GM23338 (cell line): Measurements from ENCODE around the gene SIDT1. TPM values are rescaled to one million over a fixed set of nuclear protein-coding genes. Genes with fewer than 3 reads are reported as not detected.

ENCODE experiments used
- ATAC-seq: fragments of 200-7000 bp; cut with Tn5 transposase; 3 replicates; pipeline ENCODE4 v1.9.1; 2020
- DNase-seq: peaks from one replicate; pipeline ENCODE4 v3.0.0-alpha.2; 2015; ENCODE audit warnings: low spot score
- H2AFZ ChIP-seq: fragments of 200-600 bp; sonication (generic); 2 replicates; pipeline ENCODE4 v1.8.0; 2016; ENCODE audit warnings: antibody characterized with exemption, mild to moderate bottlenecking, moderate library complexity
- H3F3A ChIP-seq: fragments of 200-600 bp; sonication (generic); replicated peaks from 2 replicates; pipeline ENCODE4 v1.8.0; 2017; ENCODE audit warnings: antibody characterized with exemption, mixed run types, low read depth
- H3K27ac ChIP-seq: fragments of 200-600 bp; sonication (generic); 2 replicates; pipeline ENCODE4 v1.6.1; 2016; ENCODE audit warnings: low read depth
- H3K27me3 ChIP-seq: fragments of 200-600 bp; sonication (generic); 2 replicates; pipeline ENCODE4 v1.8.0; 2016; ENCODE audit warnings: mild to moderate bottlenecking, mixed run types, moderate library complexity; ENCODE audit not compliant: insufficient read depth
- H3K36me3 ChIP-seq: fragments of 200-600 bp; sonication (generic); 2 replicates; pipeline ENCODE4 v1.8.0; 2016; ENCODE audit warnings: mild to moderate bottlenecking; ENCODE audit not compliant: insufficient read depth
- H3K4me1 ChIP-seq: fragments of 200-600 bp; sonication (generic); 2 replicates; pipeline ENCODE4 v1.8.0; 2016; ENCODE audit warnings: mild to moderate bottlenecking, moderate library complexity; ENCODE audit not compliant: insufficient read depth
- H3K4me2 ChIP-seq: fragments of 200-600 bp; sonication (generic); 2 replicates; pipeline ENCODE4 v1.7.1; 2017; ENCODE audit warnings: mixed run types
- H3K4me3 ChIP-seq: fragments of 200-600 bp; sonication (generic); 2 replicates; pipeline ENCODE4 v1.6.1; 2016; ENCODE audit warnings: mixed run types
- H3K79me2 ChIP-seq: fragments of 200-600 bp; sonication (generic); replicated peaks from 2 replicates; pipeline ENCODE4 v1.8.0; 2017; ENCODE audit warnings: mild to moderate bottlenecking; ENCODE audit not compliant: insufficient read depth
- H3K9me2 ChIP-seq: fragments of 200-600 bp; sonication (generic); 2 replicates; pipeline ENCODE4 v1.8.0; 2017; ENCODE audit not compliant: insufficient read depth
- H4K20me1 ChIP-seq: fragments of 200-600 bp; sonication (generic); replicated peaks from 2 replicates; pipeline ENCODE4 v1.8.0; 2017; ENCODE audit warnings: mild to moderate bottlenecking; ENCODE audit not compliant: insufficient read depth
- H3K27ac Mint-ChIP-seq: 2 replicates; pipeline ENCODE4 v1.8.0; 2020; ENCODE audit warnings: inconsistent platforms, mild to moderate bottlenecking, moderate library complexity, mixed read lengths
- H3K27me3 Mint-ChIP-seq: 3 replicates; pipeline ENCODE4 v1.8.0; 2022; ENCODE audit warnings: low read depth, mild to moderate bottlenecking, moderate library complexity, mixed read lengths, inconsistent platforms; ENCODE audit not compliant: insufficient read depth, poor library complexity
- H3K36me3 Mint-ChIP-seq: 3 replicates; pipeline ENCODE4 v1.8.0; 2021; ENCODE audit warnings: low read depth, mild to moderate bottlenecking, inconsistent platforms, moderate library complexity, mixed read lengths
- H3K4me1 Mint-ChIP-seq: 3 replicates; pipeline ENCODE4 v1.8.0; 2020; ENCODE audit warnings: mild to moderate bottlenecking, inconsistent platforms, mixed read lengths
- H3K4me3 Mint-ChIP-seq: 3 replicates; pipeline ENCODE4 v1.8.0; 2021; ENCODE audit warnings: moderate library complexity, mild to moderate bottlenecking, inconsistent platforms, mixed read lengths
- H3K9me3 Mint-ChIP-seq: 3 replicates; pipeline ENCODE4 v1.8.0; 2020; ENCODE audit warnings: moderate library complexity, mild to moderate bottlenecking, inconsistent platforms, mixed read lengths
- CREB1 ChIP-seq: fragments of 250-450 bp; sonication (Bioruptor Pico); IDR thresholded peaks from 2 replicates; pipeline ENCODE4 v1.5.0; 2020; ENCODE audit warnings: low read depth, mild to moderate bottlenecking, moderate library complexity
- EZH2 ChIP-seq: fragments of 200-600 bp; sonication (generic); IDR thresholded peaks from one replicate; pipeline ENCODE4 v1.8.0; 2017; ENCODE audit warnings: antibody characterized with exemption, mild to moderate bottlenecking, low read depth; ENCODE audit not compliant: unreplicated experiment
- EZH2phosphoT487 ChIP-seq: fragments of 200-600 bp; sonication (generic); IDR thresholded peaks from one replicate; pipeline ENCODE4 v1.8.1; 2018; ENCODE audit warnings: antibody characterized with exemption; ENCODE audit not compliant: unreplicated experiment
- NANOG ChIP-seq: IDR thresholded peaks from 2 replicates; pipeline ENCODE4 v1.6.1; 2016; ENCODE audit warnings: antibody characterized with exemption, borderline replicate concordance
- POLR2AphosphoS5 ChIP-seq: IDR thresholded peaks from 2 replicates; pipeline ENCODE4 v1.6.1; 2016; ENCODE audit warnings: antibody characterized with exemption, low read depth
- STAT1 ChIP-seq: IDR thresholded peaks from one replicate; pipeline ENCODE4 v1.6.1; 2016; ENCODE audit warnings: antibody characterized with exemption; ENCODE audit not compliant: unreplicated experiment
- ZNF114 ChIP-seq: fragments of 250-450 bp; sonication (Bioruptor Pico); IDR thresholded peaks from 2 replicates; pipeline ENCODE4 v1.5.0; 2020; ENCODE audit warnings: mild to moderate bottlenecking, moderate library complexity
- ZNF331 ChIP-seq: fragments of 250-450 bp; sonication (Bioruptor Pico); IDR thresholded peaks from 2 replicates; pipeline ENCODE4 v1.5.0; 2020; ENCODE audit warnings: low read depth, mild to moderate bottlenecking, moderate library complexity
- polyA plus RNA-seq: library from polyadenylated mRNA; unstranded; fragments of >200 nt; fragmentation: Nextera tagmentation; extraction: Ambion mirVana; gene quantifications from 2 replicates; pipeline ENCODE4 v1.2.1, GENCODE V29; 2016
- total RNA-seq: library from RNA; depleted of rRNA; stranded (reverse); fragments of >200 nt; shearing (Covaris generic); gene quantifications from 2 replicates; pipeline ENCODE4 v1.2.3, GENCODE V29; 2014
- TF ChIP-seq, protein P1 (sequence below): IDR thresholded peaks from one replicate; pipeline ENCODE4 v1.6.1; 2018; ENCODE audit warnings: antibody characterized with exemption; ENCODE audit not compliant: unreplicated experiment
- TF ChIP-seq, protein P2 (sequence below): IDR thresholded peaks from 2 replicates; pipeline ENCODE4 v1.6.1; 2016; ENCODE audit warnings: antibody characterized with exemption

Gene SIDT1
- total and polyA plus RNA-seq, 2 experiments from 2014 or later, result 0.10 TPM; not detected in 1

DNA sequence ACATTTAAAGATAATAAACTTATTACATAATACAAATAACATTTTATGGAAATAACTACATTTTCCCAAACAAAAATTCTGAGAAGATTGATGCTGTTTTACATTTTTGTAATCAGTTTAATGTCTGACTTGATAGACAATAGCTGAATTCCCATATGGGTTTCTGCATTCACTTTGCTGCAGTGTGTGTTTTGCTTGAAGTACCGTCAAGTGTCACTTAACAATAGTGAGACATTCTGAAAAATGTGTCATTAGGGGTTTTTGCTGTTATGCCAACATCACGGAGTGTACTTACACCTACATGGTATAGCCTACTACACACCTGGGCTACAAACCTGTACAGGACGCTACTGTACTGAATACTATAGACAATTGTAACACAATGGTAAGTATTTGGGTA, 106.6 kb downstream of the SIDT1 start:
- no peaks in the 10 kb centered on the region for H3K36me3 ChIP-seq
- H2AFZ ChIP-seq, result no peak overlapping the region
- Mint-ChIP-seq H3K4me1 (no peaks in the 10 kb centered on the region), H3K27ac (no peak overlapping the region), H3K36me3 (peaks cover 4% of the 10 kb centered on the region; the same call in 2 of the 3 replicates), H3K9me3 (peaks cover 6% of the 10 kb centered on the region; the same call in 2 of the 3 replicates), H3K27me3 (no peaks in the 10 kb centered on the region), H3K4me3 (no peak overlapping the region)
- H3K79me2 ChIP-seq, result no peaks in the 10 kb centered on the region
- no peak overlapping the region for H3K27ac ChIP-seq
- DNase-seq, result no peak
- no peaks in the 10 kb centered on the region for H3K9me2 ChIP-seq
- ATAC-seq, result no peak
- no peaks in the 10 kb centered on the region for H3F3A ChIP-seq
- no peaks in the 10 kb centered on the region for H3K27me3 ChIP-seq
- no peak overlapping the region for H3K4me2 ChIP-seq
- H4K20me1 ChIP-seq, result no peaks in the 10 kb centered on the region
- no peaks in the 10 kb centered on the region for H3K4me1 ChIP-seq
- TF ChIP-seq STAT1, result no peak
- TF ChIP-seq EZH2phosphoT487, result no peak
- TF ChIP-seq, protein P1, sequence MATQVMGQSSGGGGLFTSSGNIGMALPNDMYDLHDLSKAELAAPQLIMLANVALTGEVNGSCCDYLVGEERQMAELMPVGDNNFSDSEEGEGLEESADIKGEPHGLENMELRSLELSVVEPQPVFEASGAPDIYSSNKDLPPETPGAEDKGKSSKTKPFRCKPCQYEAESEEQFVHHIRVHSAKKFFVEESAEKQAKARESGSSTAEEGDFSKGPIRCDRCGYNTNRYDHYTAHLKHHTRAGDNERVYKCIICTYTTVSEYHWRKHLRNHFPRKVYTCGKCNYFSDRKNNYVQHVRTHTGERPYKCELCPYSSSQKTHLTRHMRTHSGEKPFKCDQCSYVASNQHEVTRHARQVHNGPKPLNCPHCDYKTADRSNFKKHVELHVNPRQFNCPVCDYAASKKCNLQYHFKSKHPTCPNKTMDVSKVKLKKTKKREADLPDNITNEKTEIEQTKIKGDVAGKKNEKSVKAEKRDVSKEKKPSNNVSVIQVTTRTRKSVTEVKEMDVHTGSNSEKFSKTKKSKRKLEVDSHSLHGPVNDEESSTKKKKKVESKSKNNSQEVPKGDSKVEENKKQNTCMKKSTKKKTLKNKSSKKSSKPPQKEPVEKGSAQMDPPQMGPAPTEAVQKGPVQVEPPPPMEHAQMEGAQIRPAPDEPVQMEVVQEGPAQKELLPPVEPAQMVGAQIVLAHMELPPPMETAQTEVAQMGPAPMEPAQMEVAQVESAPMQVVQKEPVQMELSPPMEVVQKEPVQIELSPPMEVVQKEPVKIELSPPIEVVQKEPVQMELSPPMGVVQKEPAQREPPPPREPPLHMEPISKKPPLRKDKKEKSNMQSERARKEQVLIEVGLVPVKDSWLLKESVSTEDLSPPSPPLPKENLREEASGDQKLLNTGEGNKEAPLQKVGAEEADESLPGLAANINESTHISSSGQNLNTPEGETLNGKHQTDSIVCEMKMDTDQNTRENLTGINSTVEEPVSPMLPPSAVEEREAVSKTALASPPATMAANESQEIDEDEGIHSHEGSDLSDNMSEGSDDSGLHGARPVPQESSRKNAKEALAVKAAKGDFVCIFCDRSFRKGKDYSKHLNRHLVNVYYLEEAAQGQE, result no peak
- no peak for TF ChIP-seq NANOG
- TF ChIP-seq POLR2AphosphoS5, result no peak
- TF ChIP-seq ZNF114 (CRISPR knock-in tag), result no peak
- TF ChIP-seq, protein P2, sequence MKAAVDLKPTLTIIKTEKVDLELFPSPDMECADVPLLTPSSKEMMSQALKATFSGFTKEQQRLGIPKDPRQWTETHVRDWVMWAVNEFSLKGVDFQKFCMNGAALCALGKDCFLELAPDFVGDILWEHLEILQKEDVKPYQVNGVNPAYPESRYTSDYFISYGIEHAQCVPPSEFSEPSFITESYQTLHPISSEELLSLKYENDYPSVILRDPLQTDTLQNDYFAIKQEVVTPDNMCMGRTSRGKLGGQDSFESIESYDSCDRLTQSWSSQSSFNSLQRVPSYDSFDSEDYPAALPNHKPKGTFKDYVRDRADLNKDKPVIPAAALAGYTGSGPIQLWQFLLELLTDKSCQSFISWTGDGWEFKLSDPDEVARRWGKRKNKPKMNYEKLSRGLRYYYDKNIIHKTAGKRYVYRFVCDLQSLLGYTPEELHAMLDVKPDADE, result no peak
- TF ChIP-seq CREB1 (CRISPR knock-in tag), result no peak
- TF ChIP-seq ZNF331 (CRISPR knock-in tag), result no peak
- no peak for TF ChIP-seq EZH2
- H3K4me3 ChIP-seq, result no peak overlapping the region

DNA sequence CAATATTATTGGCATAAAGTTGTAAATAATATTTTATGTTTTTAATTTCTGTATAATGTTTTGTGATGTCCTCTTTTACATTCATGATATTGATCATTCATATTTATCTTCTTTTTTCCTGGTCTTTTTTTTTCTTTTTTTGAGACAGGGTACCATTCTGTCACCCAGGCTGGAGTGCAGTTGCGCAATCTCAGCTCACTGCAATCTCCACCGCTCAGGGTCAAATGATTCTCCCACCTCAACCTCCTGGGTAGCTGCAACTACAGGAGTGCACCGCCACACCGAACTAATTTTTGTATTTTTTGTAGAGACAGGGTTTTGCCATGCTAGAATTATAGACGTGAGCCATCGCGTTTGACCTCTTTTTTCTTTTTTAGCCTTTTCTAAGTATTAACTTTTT, 111.2 kb downstream of the SIDT1 start:
- Mint-ChIP-seq H3K4me3 (no peak overlapping the region), H3K27me3 (peaks cover 4% of the 10 kb centered on the region), H3K36me3 (peaks cover 28% of the 10 kb centered on the region; the same call in 2 of the 3 replicates), H3K27ac (no peak overlapping the region), H3K4me1 (no peaks in the 10 kb centered on the region), H3K9me3 (peaks cover 36% of the 10 kb centered on the region)
- H3K9me2 ChIP-seq, result no peaks in the 10 kb centered on the region
- ATAC-seq (no peak), DNase-seq (no peak)
- no peaks in the 10 kb centered on the region for H3F3A ChIP-seq
- H3K4me3 ChIP-seq, result no peak overlapping the region
- H3K27me3 ChIP-seq, result no peaks in the 10 kb centered on the region
- no peaks in the 10 kb centered on the region for H4K20me1 ChIP-seq
- H3K36me3 ChIP-seq, result no peaks in the 10 kb centered on the region; the same call in 1 of the 2 replicates
- no peak overlapping the region for H2AFZ ChIP-seq
- no peaks in the 10 kb centered on the region for H3K79me2 ChIP-seq
- no peaks in the 10 kb centered on the region for H3K4me1 ChIP-seq
- no peak overlapping the region for H3K4me2 ChIP-seq
- TF ChIP-seq CREB1 (CRISPR knock-in tag), result no peak
- no peak overlapping the region for H3K27ac ChIP-seq
